Cardiac muscle cell (in vitro differentiated cells and primary cell): Measurements from ENCODE around the gene CHAF1B. TPM values are rescaled to one million over a fixed set of nuclear protein-coding genes. Genes with fewer than 3 reads are reported as not detected.

Experiments
- DNase-seq, 2 donors: peaks; one replicate each; pipeline versions ENCODE4 v3.0.0 to v3.0.0-alpha.2; 2010 to 2017; ENCODE audit warnings: low read depth in 1 of 2, low spot score in 1 of 2
- H3K27ac ChIP-seq: fragments of 200-600 bp; sonication (generic); 2 replicates; pipeline ENCODE4 v1.5.1; 2016
- H3K27me3 ChIP-seq: fragments of 200-600 bp; sonication (generic); 2 replicates; pipeline ENCODE4 v1.6.0; 2016; ENCODE audit warnings: control low read depth
- H3K36me3 ChIP-seq: fragments of 200-600 bp; sonication (generic); 2 replicates; pipeline ENCODE4 v1.5.1; 2016; ENCODE audit warnings: control low read depth
- H3K4me1 ChIP-seq: fragments of 200-600 bp; sonication (generic); 2 replicates; pipeline ENCODE4 v1.8.1; 2017; ENCODE audit warnings: low read depth, mild to moderate bottlenecking, mixed run types
- H3K4me3 ChIP-seq: fragments of 200-600 bp; sonication (generic); 2 replicates; pipeline ENCODE4 v1.5.1; 2016; ENCODE audit warnings: mild to moderate bottlenecking
- H3K9me3 ChIP-seq: fragments of 200-600 bp; sonication (generic); 2 replicates; pipeline ENCODE4 v1.5.1; 2017; ENCODE audit warnings: low read depth, mild to moderate bottlenecking, control low read depth
- polyA plus RNA-seq: library from polyadenylated mRNA; unstranded; fragments of >200 nt; fragmentation: Nextera tagmentation; extraction: Ambion mirVana; gene quantifications from 2 replicates; pipeline ENCODE4 v1.2.1, GENCODE V29; 2016
- total RNA-seq: library from RNA; depleted of rRNA; stranded (reverse); fragments of >200 nt; gene quantifications from 2 replicates; pipeline ENCODE4 v1.2.3, GENCODE V29; 2016
- TF ChIP-seq, protein P1 (sequence below): IDR thresholded peaks from 2 replicates; pipeline ENCODE4 v1.5.1; 2012; ENCODE audit warnings: low read depth, mild to moderate bottlenecking, low read length

Gene CHAF1B
- total and polyA plus RNA-seq, 2 experiments from 2014 or later: 3.1 to 5.0 TPM

GRCh38 chr21:36359185-36359584 is 26.0 kb upstream of the CHAF1B start:
- no peak for DNase-seq
- H3K4me3 ChIP-seq: no peak overlapping the region
- TF ChIP-seq, protein P1, sequence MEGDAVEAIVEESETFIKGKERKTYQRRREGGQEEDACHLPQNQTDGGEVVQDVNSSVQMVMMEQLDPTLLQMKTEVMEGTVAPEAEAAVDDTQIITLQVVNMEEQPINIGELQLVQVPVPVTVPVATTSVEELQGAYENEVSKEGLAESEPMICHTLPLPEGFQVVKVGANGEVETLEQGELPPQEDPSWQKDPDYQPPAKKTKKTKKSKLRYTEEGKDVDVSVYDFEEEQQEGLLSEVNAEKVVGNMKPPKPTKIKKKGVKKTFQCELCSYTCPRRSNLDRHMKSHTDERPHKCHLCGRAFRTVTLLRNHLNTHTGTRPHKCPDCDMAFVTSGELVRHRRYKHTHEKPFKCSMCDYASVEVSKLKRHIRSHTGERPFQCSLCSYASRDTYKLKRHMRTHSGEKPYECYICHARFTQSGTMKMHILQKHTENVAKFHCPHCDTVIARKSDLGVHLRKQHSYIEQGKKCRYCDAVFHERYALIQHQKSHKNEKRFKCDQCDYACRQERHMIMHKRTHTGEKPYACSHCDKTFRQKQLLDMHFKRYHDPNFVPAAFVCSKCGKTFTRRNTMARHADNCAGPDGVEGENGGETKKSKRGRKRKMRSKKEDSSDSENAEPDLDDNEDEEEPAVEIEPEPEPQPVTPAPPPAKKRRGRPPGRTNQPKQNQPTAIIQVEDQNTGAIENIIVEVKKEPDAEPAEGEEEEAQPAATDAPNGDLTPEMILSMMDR: no peak
- H3K27me3 ChIP-seq: no peaks in the 10 kb centered on the region
- peaks cover 61% of the 10 kb centered on the region for H3K36me3 ChIP-seq
- H3K27ac ChIP-seq: no peak overlapping the region
- H3K4me1 ChIP-seq: no peaks in the 10 kb centered on the region
- H3K9me3 ChIP-seq: no peaks in the 10 kb centered on the region

- Histone ChIP-seq H3K27ac (no peak overlapping the region), H3K27me3 (no peaks in the 10 kb centered on the region), H3K4me1 (no peaks in the 10 kb centered on the region), H3K36me3 (peaks cover 74% of the 10 kb centered on the region), H3K4me3 (no peak overlapping the region), H3K9me3 (no peaks in the 10 kb centered on the region)
- TF ChIP-seq, protein P1: no peak
- no peak for DNase-seq
Observed at GRCh38 chr21:36369064-36369685, 16.0 kb upstream of the CHAF1B start.

DNA sequence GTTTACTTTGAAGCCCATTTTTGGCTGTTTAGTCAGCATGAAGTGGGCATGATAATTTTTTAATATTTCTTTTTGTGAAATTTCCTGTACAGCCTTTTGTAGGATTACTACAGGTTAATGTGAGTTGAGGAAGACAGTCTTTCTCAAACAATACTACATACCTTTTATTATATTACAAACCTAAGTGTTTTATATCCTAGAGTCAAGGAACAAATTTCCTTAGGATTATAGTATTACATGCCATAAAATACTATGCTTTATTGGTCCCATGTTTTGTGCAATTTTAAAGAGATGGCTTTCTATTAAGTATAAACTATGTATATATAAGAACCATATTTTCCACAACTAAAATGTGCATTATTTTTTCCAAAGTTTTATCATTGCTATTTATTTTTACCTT is 9.2 kb upstream of the CHAF1B start:
- no peak for DNase-seq
- H3K4me1 ChIP-seq: no peaks in the 10 kb centered on the region
- H3K27ac ChIP-seq: peak overlapping the region; percentile 1
- TF ChIP-seq, protein P1: no peak
- H3K36me3 ChIP-seq: peaks cover 65% of the 10 kb centered on the region
- H3K4me3 ChIP-seq: no peak overlapping the region
- no peaks in the 10 kb centered on the region for H3K27me3 ChIP-seq
- no peaks in the 10 kb centered on the region for H3K9me3 ChIP-seq

DNA sequence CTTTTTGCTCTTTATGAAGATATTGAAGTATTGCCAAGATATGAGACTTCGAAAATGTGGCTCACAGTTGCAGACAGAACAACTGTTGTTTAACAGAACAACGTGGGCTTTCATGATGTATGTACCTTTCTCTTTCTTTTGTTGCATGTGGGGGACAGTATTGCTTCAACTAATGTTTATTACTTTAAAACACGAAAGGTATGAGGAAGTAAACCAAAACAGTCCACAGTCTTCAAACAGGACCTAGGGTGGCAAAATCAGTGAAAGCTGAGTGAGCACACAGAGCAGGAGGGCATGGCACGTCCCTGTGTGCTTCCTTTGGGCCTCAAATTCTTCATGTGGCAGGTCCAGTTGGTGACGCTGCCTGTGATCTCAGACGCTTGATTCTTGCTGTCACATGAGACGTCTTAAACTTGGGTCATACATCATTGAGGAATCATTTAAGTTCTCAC is 7.8 kb upstream of the CHAF1B start:
- Histone ChIP-seq H3K4me1 (no peaks in the 10 kb centered on the region), H3K9me3 (no peaks in the 10 kb centered on the region), H3K36me3 (peaks cover 51% of the 10 kb centered on the region), H3K4me3 (no peak overlapping the region), H3K27ac (no peak overlapping the region), H3K27me3 (no peaks in the 10 kb centered on the region)
- TF ChIP-seq, protein P1: no peak
- no peak for DNase-seq

DNA sequence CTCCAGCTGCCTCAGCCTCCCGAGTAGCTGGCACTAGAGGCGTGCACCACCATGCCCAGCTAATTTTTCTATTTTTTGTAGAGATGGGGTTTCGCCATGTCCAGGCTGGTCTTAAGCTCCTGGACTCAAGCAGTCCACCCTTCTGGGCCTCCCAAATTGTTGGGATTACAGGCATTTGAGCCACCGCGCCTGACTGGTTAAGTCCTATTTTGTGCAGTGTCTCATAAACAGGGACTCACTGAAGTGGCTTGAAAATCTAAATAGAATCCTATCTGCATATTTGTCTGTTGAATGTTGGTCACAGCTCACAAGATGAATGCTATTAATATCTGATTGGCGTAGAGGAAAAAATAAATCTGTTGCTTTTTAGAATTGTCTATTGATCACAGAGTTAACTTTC is 5.9 kb upstream of the CHAF1B start:
- DNase-seq: no peak
- H3K4me3 ChIP-seq: no peak overlapping the region
- H3K27ac ChIP-seq: peak overlapping the region; percentile 71
- H3K4me1 ChIP-seq: no peaks in the 10 kb centered on the region
- H3K9me3 ChIP-seq: no peaks in the 10 kb centered on the region
- TF ChIP-seq, protein P1: no peak
- no peaks in the 10 kb centered on the region for H3K27me3 ChIP-seq
- H3K36me3 ChIP-seq: peaks cover 36% of the 10 kb centered on the region
